Measurements from ENCODE around the gene AMIGO3.

- TF ChIP-seq EZH2 (IDR thresholded peaks at IDR 0.05; ENCODE audit: insufficient read depth, poor library complexity, severe bottlenecking), result no peak
- no peak for TF ChIP-seq EZH2phosphoT487 (IDR thresholded peaks at IDR 0.05; ENCODE audit: insufficient read depth, low read depth)
Measured at GRCh38 chr3:49756036-49756435, 36.6 kb upstream of the AMIGO3 start.

All from GM23248 (cell line).